KOPT-K1 (cell line): Measurements from ENCODE around the gene WSCD1.

ENCODE experiments used
- H3K27ac ChIP-seq: fragments of 200-600 bp; sonication (generic); 2 replicates; pipeline ENCODE4 v1.5.1; 2016; ENCODE audit warnings: antibody characterized with exemption, mild to moderate bottlenecking, low read depth, low read length; ENCODE audit not compliant: poor library complexity, severe bottlenecking
- H3K36me3 ChIP-seq: fragments of 200-600 bp; sonication (generic); 2 replicates; pipeline ENCODE4 v1.5.1; 2017; ENCODE audit warnings: antibody characterized with exemption, mild to moderate bottlenecking, low read length, moderate library complexity; ENCODE audit not compliant: insufficient read depth
- H3K9me3 ChIP-seq: fragments of 200-600 bp; sonication (generic); 2 replicates; pipeline ENCODE4 v1.5.1; 2017; ENCODE audit warnings: antibody characterized with exemption, low read length, mild to moderate bottlenecking; ENCODE audit not compliant: insufficient read depth, poor library complexity, severe bottlenecking

WSCD1 gene

DNA sequence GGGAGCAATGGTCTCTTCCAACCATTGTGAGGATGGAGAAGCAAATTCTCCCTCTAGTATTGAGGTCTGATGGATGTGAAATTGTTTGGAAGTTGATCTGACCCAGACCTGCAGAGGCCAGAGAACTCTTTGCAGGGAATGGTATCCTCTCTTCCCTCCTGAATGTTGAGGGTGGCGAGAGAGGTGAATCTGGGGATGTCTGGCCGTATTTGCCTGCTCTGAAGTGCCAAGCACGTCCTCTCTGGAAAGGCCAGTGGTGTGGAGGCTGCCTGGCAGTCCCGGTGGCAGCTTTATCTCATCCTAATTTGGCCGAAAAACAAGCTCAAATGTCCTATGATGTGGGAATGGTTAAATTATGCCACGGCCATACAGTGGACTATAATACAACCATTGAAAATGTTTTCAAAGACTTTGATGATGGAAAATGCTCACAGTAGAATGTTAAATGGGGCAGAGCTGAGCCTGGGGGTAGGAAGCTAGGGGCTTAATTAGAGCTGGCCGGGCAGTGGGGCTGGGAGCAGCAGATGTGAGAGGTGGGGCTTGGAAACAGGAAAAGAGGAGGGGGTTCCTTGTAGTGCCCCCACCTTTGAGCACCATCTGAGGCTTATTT lies 30.8 kb downstream of the WSCD1 start:
- Histone ChIP-seq H3K27ac (no peak overlapping the region), H3K36me3 (no peaks in the 10 kb centered on the region)

DNA sequence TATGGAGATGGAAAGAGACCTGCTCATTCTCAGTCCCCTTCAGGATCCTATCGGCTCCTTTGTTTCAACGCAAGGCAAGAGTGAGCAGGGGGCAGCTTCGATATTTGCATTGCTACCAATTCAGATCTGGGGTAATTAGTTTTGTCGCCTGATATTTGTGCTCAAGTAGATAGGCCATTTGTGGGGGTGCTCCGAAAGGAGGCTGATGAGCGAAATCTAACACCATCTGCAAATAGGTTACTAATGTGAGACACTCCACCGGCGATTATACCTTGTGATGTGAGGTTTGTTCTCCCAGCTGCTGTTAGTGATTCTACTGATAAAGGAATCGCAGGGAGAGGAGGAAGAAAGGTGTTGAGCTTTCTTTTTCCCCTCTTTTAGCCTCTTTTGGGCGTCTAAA lies 31.5 kb downstream of the WSCD1 start:
- Histone ChIP-seq H3K27ac (no peak overlapping the region), H3K9me3 (no peaks in the 10 kb centered on the region), H3K36me3 (no peaks in the 10 kb centered on the region)

More for the DNA sequence above, 30.8 kb downstream of the WSCD1 start:
- H3K9me3 ChIP-seq = no peaks in the 10 kb centered on the region

DNA sequence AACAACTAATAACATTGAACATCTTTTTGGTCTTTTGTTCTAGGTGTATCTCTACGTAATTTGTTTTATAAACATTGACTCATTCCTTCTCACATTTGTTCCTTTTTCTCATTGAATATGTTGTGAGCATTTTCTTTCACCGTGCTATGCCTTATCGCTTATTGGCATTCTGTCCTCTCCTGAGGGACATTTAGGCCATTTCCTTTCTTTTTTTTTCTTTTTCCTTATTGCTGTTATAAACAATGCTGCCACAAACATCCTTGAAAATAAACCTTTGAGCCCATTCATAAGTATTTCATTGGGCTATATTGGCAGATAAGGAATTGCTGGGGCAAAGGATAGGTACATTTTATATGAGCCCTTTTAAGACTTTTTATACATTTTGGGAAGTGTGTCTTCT lies 32.4 kb downstream of the WSCD1 start:
- Histone ChIP-seq H3K36me3 (no peaks in the 10 kb centered on the region), H3K9me3 (no peaks in the 10 kb centered on the region), H3K27ac (no peak overlapping the region)

DNA sequence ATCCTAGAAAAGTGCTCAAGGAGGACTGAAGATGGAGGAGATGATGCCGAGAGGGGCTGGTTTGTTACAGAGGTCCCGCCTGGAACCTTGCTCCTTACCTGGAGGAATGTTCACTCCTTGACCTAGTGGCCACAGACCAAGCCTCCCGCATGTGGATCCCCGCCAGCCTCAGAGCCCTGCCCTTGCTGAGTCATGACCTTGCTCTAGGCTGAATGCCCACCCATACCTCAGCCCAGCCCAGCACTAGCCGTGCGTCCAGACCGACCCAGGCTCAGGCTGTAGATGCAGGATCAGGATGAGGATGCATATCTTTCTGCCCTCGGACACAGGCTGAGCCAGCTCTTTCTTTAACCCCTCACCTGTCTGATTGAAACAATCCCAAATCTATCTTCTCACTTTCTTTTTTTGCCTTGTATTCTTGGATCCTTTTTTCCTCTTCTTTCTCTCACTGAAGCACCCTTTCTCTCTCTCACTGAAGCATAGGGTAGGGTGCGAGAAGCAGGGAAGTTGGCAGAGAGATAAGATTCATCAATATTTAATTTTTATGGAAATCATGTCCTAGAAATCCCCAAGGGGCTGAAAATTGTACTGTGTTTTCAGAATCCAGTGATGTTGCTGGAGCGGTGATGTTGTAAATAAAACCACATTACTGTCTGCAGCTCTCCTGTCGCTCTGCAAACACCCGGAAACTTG lies 34.9 kb downstream of the WSCD1 start:
- no peak overlapping the region for H3K27ac ChIP-seq
- H3K36me3 ChIP-seq = no peaks in the 10 kb centered on the region
- no peaks in the 10 kb centered on the region for H3K9me3 ChIP-seq

DNA sequence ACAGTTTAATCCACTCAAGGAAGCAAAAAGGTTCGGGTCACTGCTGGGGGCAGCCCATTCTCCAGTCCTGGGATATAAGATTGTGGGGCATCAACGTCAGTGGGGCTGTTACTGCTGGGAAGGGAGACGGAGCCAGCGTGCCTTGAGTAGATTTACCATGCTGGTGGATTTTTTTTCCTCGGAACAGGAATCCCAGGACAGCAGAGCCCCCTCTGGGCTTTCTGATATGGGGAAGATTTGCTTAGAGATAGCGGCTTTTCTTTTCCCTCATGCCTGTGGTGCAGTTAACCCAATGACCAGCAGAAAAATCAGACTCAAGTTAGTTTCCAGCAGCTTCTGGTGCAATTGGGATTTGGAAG lies 35.4 kb downstream of the WSCD1 start:
- no peaks in the 10 kb centered on the region for H3K9me3 ChIP-seq
- no peak overlapping the region for H3K27ac ChIP-seq
- no peaks in the 10 kb centered on the region for H3K36me3 ChIP-seq

DNA sequence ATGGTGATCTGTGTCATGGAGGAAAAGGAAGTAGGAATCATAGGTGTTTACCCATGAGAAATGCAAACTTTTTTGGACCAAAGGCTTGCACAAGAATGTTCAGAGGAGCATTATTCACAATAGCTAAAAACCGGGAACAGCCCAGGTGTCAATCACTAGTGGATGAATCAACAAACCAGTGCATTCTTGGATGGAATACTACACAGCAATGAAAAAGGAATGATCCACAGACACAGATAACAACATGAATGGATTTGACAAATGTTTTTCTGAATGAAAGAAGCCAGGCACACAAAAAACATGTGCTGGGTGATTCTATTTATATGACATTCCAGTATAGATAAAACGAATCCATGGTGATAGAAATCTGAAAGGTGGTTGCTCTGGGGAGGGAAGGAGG lies 36.0 kb downstream of the WSCD1 start:
- H3K27ac ChIP-seq = no peak overlapping the region
- no peaks in the 10 kb centered on the region for H3K36me3 ChIP-seq
- H3K9me3 ChIP-seq = no peaks in the 10 kb centered on the region

DNA sequence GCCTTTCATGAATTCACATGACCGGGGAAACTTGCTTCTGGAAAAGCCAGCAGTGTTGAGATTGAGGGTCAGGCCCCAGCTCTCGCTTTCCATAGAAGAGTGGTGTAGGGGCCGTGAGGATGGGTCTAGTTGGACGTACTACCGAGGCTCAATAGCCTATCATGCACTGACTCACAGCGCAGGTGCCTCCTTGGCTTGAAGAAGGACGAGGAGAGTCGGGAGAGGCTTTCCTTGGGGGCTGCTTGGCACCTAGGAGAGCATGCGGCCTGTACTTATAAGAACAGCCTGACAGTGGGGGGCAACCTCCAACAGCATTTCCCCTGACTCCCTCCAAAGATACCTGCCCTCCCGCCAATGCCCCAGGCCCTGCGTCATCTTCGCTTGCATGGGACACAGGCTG lies 37.6 kb downstream of the WSCD1 start:
- Histone ChIP-seq H3K27ac (no peak overlapping the region), H3K36me3 (no peaks in the 10 kb centered on the region), H3K9me3 (no peaks in the 10 kb centered on the region)

DNA sequence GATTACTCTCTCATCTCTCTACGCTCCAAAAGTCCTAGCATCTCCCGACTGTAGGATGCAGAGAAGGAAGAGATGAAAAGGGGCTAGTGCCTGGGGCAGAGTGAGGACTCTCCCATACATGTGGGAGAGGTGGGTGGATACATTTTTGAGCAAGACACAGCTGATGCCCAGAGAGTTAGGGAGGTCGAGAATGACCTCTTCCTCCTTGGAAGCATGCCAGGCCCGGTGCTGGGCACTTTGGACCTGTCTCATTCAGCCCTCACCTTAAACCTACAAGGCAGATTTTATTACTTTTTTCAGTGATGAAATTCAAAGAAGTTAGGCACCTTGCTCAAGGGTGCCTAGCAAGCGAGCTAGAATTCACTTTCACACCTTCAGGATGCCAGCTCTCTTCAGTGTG lies 38.2 kb downstream of the WSCD1 start:
- no peaks in the 10 kb centered on the region for H3K9me3 ChIP-seq
- no peaks in the 10 kb centered on the region for H3K36me3 ChIP-seq
- H3K27ac ChIP-seq = no peak overlapping the region

DNA sequence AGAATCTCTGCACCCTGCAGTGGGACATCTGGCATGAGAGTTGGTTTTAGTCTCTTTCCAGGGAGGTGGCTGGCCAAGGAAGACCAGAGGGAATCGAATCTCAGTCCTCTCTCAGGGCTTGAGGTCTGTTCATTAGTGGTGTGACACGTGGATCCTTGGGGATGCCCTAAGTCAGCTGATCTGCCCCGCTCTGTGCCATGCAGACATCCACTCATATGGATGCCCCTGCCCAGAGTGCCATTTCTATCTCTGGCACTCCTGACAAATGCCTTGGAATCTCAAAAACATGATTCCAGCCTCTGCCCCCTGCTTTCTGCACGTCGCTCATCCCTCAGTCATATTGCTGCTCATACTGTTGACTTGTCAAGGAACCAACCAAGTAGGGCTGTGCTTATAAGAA lies 38.8 kb downstream of the WSCD1 start:
- Histone ChIP-seq H3K27ac (no peak overlapping the region), H3K9me3 (no peaks in the 10 kb centered on the region), H3K36me3 (no peaks in the 10 kb centered on the region)

DNA sequence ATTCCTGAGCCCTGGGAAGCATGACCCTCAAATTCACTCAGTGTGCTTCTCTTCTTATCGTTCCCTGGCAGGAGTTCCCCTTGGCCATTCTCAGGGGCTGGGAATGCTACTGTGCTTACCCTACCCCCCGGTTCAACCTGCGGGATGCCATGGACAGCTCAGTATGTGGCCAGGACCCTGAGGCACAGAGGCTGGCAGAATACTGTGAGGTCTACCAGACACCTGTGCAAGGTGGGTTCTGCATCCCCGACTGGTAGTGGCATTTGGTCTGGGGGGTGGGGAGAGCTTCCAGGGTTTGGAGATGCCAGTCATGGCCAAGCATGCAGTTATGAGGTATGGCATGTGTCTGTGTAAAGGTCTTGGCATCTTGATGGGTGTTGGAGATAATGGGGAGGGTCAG lies 39.4 kb downstream of the WSCD1 start:
- Histone ChIP-seq H3K27ac (no peak overlapping the region), H3K36me3 (no peaks in the 10 kb centered on the region), H3K9me3 (no peaks in the 10 kb centered on the region)

DNA sequence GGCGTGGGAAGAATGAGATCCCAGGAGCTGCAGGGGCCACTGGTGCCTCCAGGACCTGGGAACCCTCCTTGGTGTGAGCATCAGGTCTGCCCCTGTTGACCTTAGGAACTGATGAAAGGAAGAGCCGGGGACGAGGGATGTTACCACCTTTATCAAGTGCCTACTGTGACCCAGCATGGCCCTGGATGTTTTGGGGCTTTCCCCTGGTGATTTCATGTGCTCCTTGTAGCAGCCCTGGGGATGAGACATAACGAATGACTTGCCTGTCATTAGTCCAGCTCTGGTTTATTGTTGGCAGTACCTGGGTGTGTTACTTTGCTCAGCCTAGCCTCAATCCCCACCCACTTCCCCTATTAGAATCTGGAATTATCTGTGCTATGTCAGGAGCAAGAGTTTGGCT lies 39.9 kb downstream of the WSCD1 start:
- Histone ChIP-seq H3K9me3 (no peaks in the 10 kb centered on the region), H3K36me3 (no peaks in the 10 kb centered on the region), H3K27ac (no peak overlapping the region)

DNA sequence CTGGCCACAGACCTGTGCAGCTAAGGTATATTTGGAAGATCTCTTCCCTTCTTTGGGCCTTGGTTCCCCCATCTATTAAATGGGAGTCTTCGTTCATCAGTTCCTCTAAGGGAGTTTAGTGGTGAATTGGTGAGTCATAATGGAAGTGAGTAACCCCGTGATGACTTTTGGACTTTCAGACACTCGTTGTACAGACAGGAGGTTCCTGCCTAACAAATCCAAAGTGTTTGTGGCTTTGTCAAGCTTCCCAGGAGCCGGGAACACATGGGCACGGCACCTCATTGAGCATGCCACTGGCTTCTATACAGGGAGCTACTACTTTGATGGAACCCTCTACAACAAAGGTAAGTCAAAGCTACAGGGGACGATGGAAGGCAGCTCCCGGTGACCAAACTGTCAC lies 40.4 kb downstream of the WSCD1 start:
- Histone ChIP-seq H3K9me3 (no peaks in the 10 kb centered on the region), H3K36me3 (no peaks in the 10 kb centered on the region), H3K27ac (no peak overlapping the region)

DNA sequence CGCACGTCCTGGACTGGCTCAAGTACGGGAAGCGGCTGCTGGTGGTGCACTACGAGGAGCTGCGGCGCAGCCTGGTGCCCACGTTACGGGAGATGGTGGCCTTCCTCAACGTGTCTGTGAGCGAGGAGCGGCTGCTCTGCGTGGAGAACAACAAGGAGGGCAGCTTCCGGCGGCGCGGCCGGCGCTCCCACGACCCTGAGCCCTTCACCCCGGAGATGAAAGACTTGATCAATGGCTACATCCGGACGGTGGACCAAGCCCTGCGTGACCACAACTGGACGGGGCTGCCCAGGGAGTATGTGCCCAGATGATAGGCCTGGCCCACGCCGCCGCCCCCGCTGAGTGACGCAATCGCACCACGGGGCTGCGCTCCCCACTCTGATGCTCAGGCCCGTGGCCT lies 50.2 kb downstream of the WSCD1 start:
- no peaks in the 10 kb centered on the region for H3K36me3 ChIP-seq
- no peak overlapping the region for H3K27ac ChIP-seq
- H3K9me3 ChIP-seq = peaks cover 8% of the 10 kb centered on the region

DNA sequence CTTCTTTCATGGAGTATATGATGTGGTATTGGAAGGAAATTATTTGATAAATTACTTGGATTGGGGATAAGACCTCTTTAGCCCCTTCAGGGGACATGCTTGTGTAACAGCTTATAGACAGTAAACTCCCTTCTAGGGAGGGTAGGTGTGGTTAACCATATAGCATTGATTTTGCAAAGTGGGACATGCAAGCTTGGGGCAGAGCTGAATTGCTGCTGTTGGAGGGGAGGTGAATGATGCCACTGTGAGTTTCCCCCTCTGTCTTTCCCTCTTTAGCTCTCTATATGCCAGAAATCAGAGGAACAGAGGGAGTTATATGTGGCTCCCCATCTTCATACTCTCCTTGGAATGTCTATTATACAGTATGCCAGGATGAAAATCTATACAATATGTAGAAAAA lies 54.7 kb downstream of the WSCD1 start:
- no peaks in the 10 kb centered on the region for H3K36me3 ChIP-seq
- no peak overlapping the region for H3K27ac ChIP-seq
- H3K9me3 ChIP-seq = peaks cover 8% of the 10 kb centered on the region

DNA sequence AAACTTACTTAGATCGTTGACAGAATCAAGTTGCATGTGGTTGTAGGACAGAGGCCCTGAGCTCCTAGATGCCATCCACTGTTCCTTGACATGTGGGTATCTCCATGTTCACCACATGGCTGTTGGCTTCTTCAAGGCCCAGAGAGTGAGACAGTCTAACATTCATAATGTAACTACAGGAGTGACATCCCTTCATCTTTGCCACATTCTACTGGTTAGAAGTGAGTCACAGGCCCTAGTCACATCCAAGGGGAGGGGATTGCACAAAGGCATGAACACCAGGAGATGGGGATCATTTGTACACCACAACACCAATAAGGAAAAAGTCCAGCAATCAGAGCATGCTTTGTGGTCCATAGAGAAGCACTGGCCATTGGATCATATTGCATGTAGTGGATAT lies 56.6 kb downstream of the WSCD1 start:
- Histone ChIP-seq H3K9me3 (peaks cover 8% of the 10 kb centered on the region), H3K27ac (no peak overlapping the region), H3K36me3 (no peaks in the 10 kb centered on the region)

DNA sequence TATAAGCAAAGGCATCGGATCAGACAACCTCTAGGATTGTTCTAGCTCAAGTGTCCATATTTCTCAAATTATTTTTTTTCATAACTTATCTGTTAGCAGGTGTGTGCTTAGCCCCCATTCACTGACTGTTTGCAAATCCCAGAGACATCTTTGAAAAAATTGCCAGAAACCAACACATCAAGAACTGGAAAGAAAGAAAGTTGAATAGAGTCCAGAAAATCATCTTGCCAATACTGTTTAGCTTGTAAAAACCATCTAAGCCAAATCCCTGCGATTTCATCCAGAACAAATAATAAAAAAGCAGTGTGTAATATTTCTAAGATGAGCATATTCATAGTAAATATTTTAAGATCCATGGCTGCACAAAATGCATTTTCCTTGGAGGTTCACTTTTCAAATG lies 64.5 kb downstream of the WSCD1 start:
- no peaks in the 10 kb centered on the region for H3K9me3 ChIP-seq
- H3K27ac ChIP-seq = no peak overlapping the region

More for the DNA sequence above, 64.5 kb downstream of the WSCD1 start:
- H3K36me3 ChIP-seq = no peaks in the 10 kb centered on the region
